Stimulated activated CD8-positive, alpha-beta memory T cell treated with anti-CD3 and anti-CD28 coated beads, Interleukin-12 subunit alpha, Interleukin-12 subunit beta, amount 100 ng/mL, for 24 hours (primary cell): ENCODE data around the gene ATP7A.
A peak's percentile ranks its signal among the peaks of the same experiment; 100 is the strongest.
"Not testable (repeated sequence)": the region's sequence is repeated elsewhere in the genome, so short reads cannot be mapped to it uniquely, and the experiment has no call there.

Experiments used
- DNase-seq: peaks from one replicate; pipeline ENCODE4 v3.0.0-alpha.2; 2020; ENCODE audit errors: extremely low read depth

Gene ATP7A

GRCh38 chrX:77910108-77910840 lies at the start of gene ATP7A:
Gene ATP7A (plus strand): TSS chrX:77910693. CDS start chrX:77971642, 60,949 bp downstream.
- DNase-seq: peak; percentile 83

GRCh38 chrX:77875372-77875771 lies 35.1 kb upstream of the ATP7A start:
- no peak for DNase-seq

GRCh38 chrX:77881418-77881817 lies 29.1 kb upstream of the ATP7A start:
- DNase-seq: not testable (repeated sequence)

- DNase-seq: no peak
Measured at GRCh38 chrX:77892887-77893286, 17.6 kb upstream of the ATP7A start.

- no peak for DNase-seq
Measured at GRCh38 chrX:77893713-77894112, 16.8 kb upstream of the ATP7A start.

- peak; percentile 65 for DNase-seq
Measured at GRCh38 chrX:77894921-77895886, 15.3 kb upstream of the ATP7A start, which contains the start of gene MAGT1. Gene MAGT1 (minus strand): TSS chrX:77895435. CDS start chrX:77895410, 25 bp downstream.

- peak; percentile 11 for DNase-seq
Measured at GRCh38 chrX:77899081-77899828, 11.2 kb upstream of the ATP7A start, which contains the start of gene COX7B. Gene COX7B (plus strand): TSS chrX:77899468. CDS start chrX:77899554, 86 bp downstream.

GRCh38 chrX:77900688-77901087 lies 9.8 kb upstream of the ATP7A start:
- DNase-seq: no peak

- no peak for DNase-seq
Measured at GRCh38 chrX:77901506-77901905, 9.0 kb upstream of the ATP7A start.

- DNase-seq: no peak
Measured at GRCh38 chrX:77917294-77917933, 6.9 kb downstream of the ATP7A start.

GRCh38 chrX:77918568-77918967 lies 8.1 kb downstream of the ATP7A start:
- no peak for DNase-seq

- not testable (repeated sequence) for DNase-seq
Measured at GRCh38 chrX:77919370-77919769, 8.9 kb downstream of the ATP7A start.

GRCh38 chrX:77922787-77923186 lies 12.3 kb downstream of the ATP7A start:
- no peak for DNase-seq

GRCh38 chrX:77924320-77924859 lies 13.9 kb downstream of the ATP7A start:
- DNase-seq: no peak

GRCh38 chrX:77925764-77926163 lies 15.3 kb downstream of the ATP7A start:
- DNase-seq: no peak

- no peak for DNase-seq
Measured at GRCh38 chrX:77930581-77930980, 20.1 kb downstream of the ATP7A start.

- no peak for DNase-seq
Measured at GRCh38 chrX:77935886-77936285, 25.4 kb downstream of the ATP7A start.

GRCh38 chrX:77936299-77936698 lies 25.8 kb downstream of the ATP7A start:
- no peak for DNase-seq

GRCh38 chrX:77937291-77937690 lies 26.8 kb downstream of the ATP7A start:
- no peak for DNase-seq

- DNase-seq: no peak
Measured at GRCh38 chrX:77938083-77938680, 27.7 kb downstream of the ATP7A start.

GRCh38 chrX:77945031-77945430 lies 34.5 kb downstream of the ATP7A start:
- DNase-seq: not testable (repeated sequence)
